ENCODE results near the gene UQCRC1. TPM values are rescaled to one million over a fixed set of nuclear protein-coding genes. Genes with fewer than 3 reads are reported as not detected.

The UQCRC1 gene
- total RNA-seq, 2 donors from 2014 or later: 682 to 753 TPM

DNA sequence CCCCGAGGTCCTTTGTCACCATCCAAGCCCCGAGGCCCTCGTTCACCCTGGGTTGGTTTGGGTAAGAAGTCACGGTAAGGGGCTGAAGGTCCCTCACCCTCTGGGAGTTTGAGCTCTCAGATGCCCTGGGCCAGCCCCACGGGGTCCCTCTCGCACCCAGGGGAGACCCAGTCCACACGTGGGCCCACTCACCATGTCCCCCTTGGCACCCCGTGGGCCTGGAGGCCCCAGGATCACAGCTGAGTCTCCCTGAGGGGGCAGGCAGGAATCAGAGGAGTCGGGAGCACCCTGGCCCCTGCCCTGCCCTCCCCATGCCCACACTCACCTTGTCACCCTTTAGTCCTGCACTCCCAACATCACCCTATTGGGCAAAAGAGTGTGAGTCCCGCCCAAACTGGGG is 40.0 kb downstream of the UQCRC1 start:
- H3K36me3 ChIP-seq: no peaks in the 10 kb centered on the region
- H3K9ac ChIP-seq (ENCODE audit: low read depth in 2 of 2, low read length in 2 of 2): no peak overlapping the region
- DNase-seq: no peak
- no peak for TF ChIP-seq CTCF (IDR thresholded peaks at IDR 0.05)
- no peaks in the 10 kb centered on the region for H3K4me1 ChIP-seq
- no peaks in the 10 kb centered on the region for H3K27me3 ChIP-seq
- H3K4me3 ChIP-seq: no peak overlapping the region
- intact Hi-C loops (cut with DNase I): no loop called here
- H3K27ac ChIP-seq: no peak overlapping the region
- no peaks in the 10 kb centered on the region for H3K9me3 ChIP-seq

DNA sequence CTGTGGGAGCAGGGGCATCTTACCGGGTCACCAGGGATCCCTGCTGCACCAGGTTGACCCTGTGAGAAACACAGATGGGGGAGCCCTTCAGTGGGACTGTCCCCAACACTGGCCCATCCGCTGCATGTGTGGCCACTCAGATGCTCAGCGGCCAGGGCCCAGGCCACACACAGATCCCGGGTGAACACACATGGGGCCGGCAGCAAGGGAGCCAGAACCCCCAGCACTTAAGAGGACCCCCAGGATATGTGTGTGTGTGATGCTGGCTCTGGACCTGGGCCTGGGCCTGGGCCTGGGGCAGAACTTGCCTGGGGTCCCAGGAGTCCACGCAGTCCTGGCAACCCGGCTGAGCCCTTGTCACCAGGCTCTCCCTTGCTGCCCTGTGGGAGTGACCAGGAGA is 41.0 kb downstream of the UQCRC1 start:
- H3K27me3 ChIP-seq: no peaks in the 10 kb centered on the region
- H3K4me1 ChIP-seq: no peaks in the 10 kb centered on the region
- H3K27ac ChIP-seq: no peak overlapping the region
- TF ChIP-seq CTCF (IDR thresholded peaks at IDR 0.05): no peak
- H3K36me3 ChIP-seq: no peaks in the 10 kb centered on the region
- H3K9me3 ChIP-seq: no peaks in the 10 kb centered on the region
- no peak overlapping the region for H3K9ac ChIP-seq (ENCODE audit: low read depth in 2 of 2, low read length in 2 of 2)
- no peak overlapping the region for H3K4me3 ChIP-seq
- DNase-seq: no peak
- intact Hi-C loops (cut with DNase I): no loop called here

DNA sequence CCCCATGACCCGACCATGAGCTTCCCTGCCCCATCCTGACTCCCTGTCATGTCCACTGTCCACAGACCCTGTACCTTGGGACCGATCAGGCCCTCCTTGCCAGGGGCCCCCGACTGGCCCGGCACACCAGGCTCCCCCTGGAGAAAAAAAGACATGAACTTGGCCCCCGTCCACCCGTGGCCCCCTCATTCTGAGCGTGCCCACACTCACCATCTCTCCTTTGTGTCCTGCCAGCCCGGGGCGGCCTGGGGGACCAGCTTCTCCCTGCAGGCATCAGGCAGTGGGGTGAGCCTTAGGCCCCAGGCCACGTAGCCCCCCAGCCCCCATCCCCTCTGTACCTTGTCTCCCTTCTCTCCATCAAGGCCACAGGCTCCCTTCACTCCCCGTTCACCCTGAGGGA is 41.9 kb downstream of the UQCRC1 start:
- intact Hi-C loops (cut with DNase I): no loop called here
- H3K9me3 ChIP-seq: no peaks in the 10 kb centered on the region
- no peak overlapping the region for H3K4me3 ChIP-seq
- H3K9ac ChIP-seq (ENCODE audit: low read depth in 2 of 2, low read length in 2 of 2): no peak overlapping the region
- no peak for DNase-seq
- H3K27me3 ChIP-seq: no peaks in the 10 kb centered on the region
- H3K27ac ChIP-seq: no peak overlapping the region
- no peaks in the 10 kb centered on the region for H3K36me3 ChIP-seq
- H3K4me1 ChIP-seq: no peaks in the 10 kb centered on the region
- TF ChIP-seq CTCF (IDR thresholded peaks at IDR 0.05): no peak

GRCh38 chr3:48567090-48567489 is 42.4 kb downstream of the UQCRC1 start:
- H3K27me3 ChIP-seq: no peaks in the 10 kb centered on the region
- DNase-seq: no peak
- H3K36me3 ChIP-seq: no peaks in the 10 kb centered on the region
- no peak overlapping the region for H3K27ac ChIP-seq
- intact Hi-C loops (cut with DNase I): no loop called here
- no peak for TF ChIP-seq CTCF (IDR thresholded peaks at IDR 0.05)
- H3K4me3 ChIP-seq: no peak overlapping the region
- no peak overlapping the region for H3K9ac ChIP-seq (ENCODE audit: low read depth in 2 of 2, low read length in 2 of 2)
- no peaks in the 10 kb centered on the region for H3K4me1 ChIP-seq
- no peaks in the 10 kb centered on the region for H3K9me3 ChIP-seq

DNA sequence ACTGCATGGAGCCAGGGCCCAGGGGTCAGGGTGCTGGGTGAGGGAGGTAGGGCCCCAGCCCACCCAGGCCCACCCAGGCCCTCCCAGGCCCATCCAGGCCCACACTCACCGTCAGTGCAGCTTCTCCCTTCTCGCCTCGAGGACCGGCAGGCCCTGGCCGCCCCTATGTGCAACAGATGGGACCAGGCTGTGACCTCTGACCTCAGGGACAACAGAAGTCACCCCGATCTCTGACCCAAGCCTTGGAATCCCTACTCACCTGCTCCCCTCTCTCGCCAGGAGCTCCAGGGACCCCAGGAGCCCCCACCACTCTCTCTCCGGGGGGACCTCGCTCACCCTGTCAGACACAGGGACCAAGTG is 43.1 kb downstream of the UQCRC1 start:
- Histone ChIP-seq H3K27ac (no peak overlapping the region), H3K9me3 (no peaks in the 10 kb centered on the region), H3K4me3 (no peak overlapping the region), H3K4me1 (no peaks in the 10 kb centered on the region), H3K27me3 (no peaks in the 10 kb centered on the region), H3K36me3 (no peaks in the 10 kb centered on the region), H3K9ac (ENCODE audit: low read depth in 2 of 2, low read length in 2 of 2) (no peak overlapping the region)
- no peak for TF ChIP-seq CTCF (IDR thresholded peaks at IDR 0.05)
- DNase-seq: no peak
- intact Hi-C loops (cut with DNase I): no loop called here
